HG03442 (cell line): ENCODE results near the gene CLIP4.

Experiments
- ATAC-seq: cut with Tn5 transposase; IDR thresholded peaks from one replicate; pipeline ENCODE4 v1.9.1; 2021; ENCODE audit warnings: mild to moderate bottlenecking, moderate library complexity; ENCODE audit not compliant: unreplicated experiment

CLIP4 gene

GRCh38 chr2:29218550-29219125 is 103.4 kb downstream of the CLIP4 start:
- no peak for ATAC-seq

GRCh38 chr2:29219374-29219773 is 104.2 kb downstream of the CLIP4 start:
- no peak for ATAC-seq

GRCh38 chr2:29220506-29221270 is 105.5 kb downstream of the CLIP4 start:
- no peak for ATAC-seq

- no peak for ATAC-seq
Observed at GRCh38 chr2:29222381-29223179, 107.4 kb downstream of the CLIP4 start.

- no peak for ATAC-seq
Observed at GRCh38 chr2:29223257-29223656, 108.0 kb downstream of the CLIP4 start.

- no peak for ATAC-seq
Observed at GRCh38 chr2:29223851-29224692, 108.9 kb downstream of the CLIP4 start.

- ATAC-seq: no peak
Observed at GRCh38 chr2:29224693-29225551, 109.7 kb downstream of the CLIP4 start.

- no peak for ATAC-seq
Observed at GRCh38 chr2:29225814-29226213, 110.6 kb downstream of the CLIP4 start.

GRCh38 chr2:29226375-29226774 is 111.2 kb downstream of the CLIP4 start:
- no peak for ATAC-seq

- no peak for ATAC-seq
Observed at GRCh38 chr2:29226808-29227207, 111.6 kb downstream of the CLIP4 start.

- ATAC-seq: no peak
Observed at GRCh38 chr2:29227935-29228675, 112.9 kb downstream of the CLIP4 start.

GRCh38 chr2:29228947-29229346 is 113.7 kb downstream of the CLIP4 start:
- no peak for ATAC-seq

GRCh38 chr2:29229640-29230039 is 114.4 kb downstream of the CLIP4 start:
- ATAC-seq: no peak

GRCh38 chr2:29232041-29232440 is 116.8 kb downstream of the CLIP4 start:
- no peak for ATAC-seq

GRCh38 chr2:29233428-29233827 is 118.2 kb downstream of the CLIP4 start:
- ATAC-seq: no peak

GRCh38 chr2:29235411-29235810 is 120.2 kb downstream of the CLIP4 start:
- ATAC-seq: no peak

GRCh38 chr2:29236074-29236473 is 120.9 kb downstream of the CLIP4 start:
- no peak for ATAC-seq

- ATAC-seq: no peak
Observed at GRCh38 chr2:29238497-29238896, 123.3 kb downstream of the CLIP4 start.
